ENCODE measurements around the gene SLC34A3.

Gene SLC34A3

GRCh38 chr9:137279741-137280473, 49.2 kb downstream of the SLC34A3 start:
- no peak for DNase-seq (ENCODE audit: insufficient read length, low spot score)
- FAIRE-seq: no peak
- no peak for TF ChIP-seq PAX5 (IDR thresholded peaks at IDR 0.05; ENCODE audit: insufficient read depth, low read length, severe bottlenecking)

- FAIRE-seq (no peak), DNase-seq (ENCODE audit: insufficient read length, low spot score) (no peak)
- TF ChIP-seq SPI1 (IDR thresholded peaks at IDR 0.05; ENCODE audit: low read depth, low read length) (no peak), POU2F2 (IDR thresholded peaks at IDR 0.05; ENCODE audit: low read depth, low read length) (no peak), POLR2A (IDR thresholded peaks at IDR 0.05; ENCODE audit: low read depth, low read length) (no peak), POLR2AphosphoS5 (IDR thresholded peaks at IDR 0.05; ENCODE audit: low read depth, low read length) (no peak), TAF1 (IDR thresholded peaks at IDR 0.05; ENCODE audit: low read depth, low read length) (no peak), PAX5 (IDR thresholded peaks at IDR 0.05; ENCODE audit: insufficient read depth, low read length, severe bottlenecking) (no peak)
These were observed 50.0 kb downstream of the SLC34A3 start for GRCh38 chr9:137280474-137281344.

- no peak for DNase-seq (ENCODE audit: insufficient read length, low spot score)
- no peak for FAIRE-seq
- TF ChIP-seq TAF1 (IDR thresholded peaks at IDR 0.05; ENCODE audit: low read depth, low read length) (no peak), POU2F2 (IDR thresholded peaks at IDR 0.05; ENCODE audit: low read depth, low read length) (no peak), POLR2AphosphoS5 (IDR thresholded peaks at IDR 0.05; ENCODE audit: low read depth, low read length) (no peak), SPI1 (IDR thresholded peaks at IDR 0.05; ENCODE audit: low read depth, low read length) (no peak), PAX5 (IDR thresholded peaks at IDR 0.05; ENCODE audit: insufficient read depth, low read length, severe bottlenecking) (no peak), POLR2A (IDR thresholded peaks at IDR 0.05; ENCODE audit: low read depth, low read length) (no peak)
These were observed 50.8 kb downstream of the SLC34A3 start for GRCh38 chr9:137281345-137282116.

All from GM12891 (cell line).